IPS-18a (cell line): ENCODE results near the gene MYOT.
"Not testable (repeated sequence)": the region's sequence is repeated elsewhere in the genome, so short reads cannot be mapped to it uniquely, and the experiment has no call there.

Experiments used
- H3K27ac ChIP-seq: one replicate; pipeline ENCODE4 v1.5.1; 2013; ENCODE audit warnings: low read length
- H3K27me3 ChIP-seq: one replicate; pipeline ENCODE4 v1.6.1; 2013; ENCODE audit warnings: mild to moderate bottlenecking, low read length; ENCODE audit not compliant: control insufficient read depth, insufficient read depth
- H3K36me3 ChIP-seq: one replicate; pipeline ENCODE4 v1.6.1; 2013; ENCODE audit warnings: low read depth, low read length; ENCODE audit not compliant: control insufficient read depth
- H3K4me1 ChIP-seq: one replicate; pipeline ENCODE4 v1.6.1; 2013; ENCODE audit warnings: low read depth, low read length; ENCODE audit not compliant: control insufficient read depth
- H3K4me3 ChIP-seq: one replicate; pipeline ENCODE4 v1.5.1; 2013; ENCODE audit warnings: low read length
- H3K9ac ChIP-seq: one replicate; pipeline ENCODE4 v1.6.1; 2013; ENCODE audit warnings: mild to moderate bottlenecking, low read length, moderate library complexity
- H3K9me3 ChIP-seq: one replicate; pipeline ENCODE4 v1.6.1; 2013; ENCODE audit warnings: low read depth, low read length; ENCODE audit not compliant: control insufficient read depth

MYOT gene

GRCh38 chr5:137856916-137857862 lies 10.5 kb upstream of the MYOT start:
- Histone ChIP-seq H3K27ac (no peak overlapping the region), H3K27me3 (no peaks in the 10 kb centered on the region), H3K9me3 (no peaks in the 10 kb centered on the region), H3K4me1 (no peaks in the 10 kb centered on the region), H3K36me3 (no peaks in the 10 kb centered on the region), H3K4me3 (no peak overlapping the region), H3K9ac (no peak overlapping the region)

GRCh38 chr5:137858223-137858916 lies 9.3 kb upstream of the MYOT start:
- no peaks in the 10 kb centered on the region for H3K36me3 ChIP-seq
- H3K27me3 ChIP-seq, result no peaks in the 10 kb centered on the region
- H3K27ac ChIP-seq, result no peak overlapping the region
- no peaks in the 10 kb centered on the region for H3K9me3 ChIP-seq
- no peak overlapping the region for H3K4me3 ChIP-seq
- no peak overlapping the region for H3K9ac ChIP-seq
- no peaks in the 10 kb centered on the region for H3K4me1 ChIP-seq

- Histone ChIP-seq H3K9ac (no peak overlapping the region), H3K36me3 (no peaks in the 10 kb centered on the region), H3K27ac (no peak overlapping the region), H3K4me3 (no peak overlapping the region), H3K9me3 (no peaks in the 10 kb centered on the region), H3K4me1 (no peaks in the 10 kb centered on the region), H3K27me3 (no peaks in the 10 kb centered on the region)
Observed at GRCh38 chr5:137858954-137859353, 8.7 kb upstream of the MYOT start.

GRCh38 chr5:137862251-137862650 lies 5.4 kb upstream of the MYOT start:
- Histone ChIP-seq H3K36me3 (no peaks in the 10 kb centered on the region), H3K27ac (no peak overlapping the region), H3K9ac (no peak overlapping the region), H3K4me3 (no peak overlapping the region), H3K27me3 (no peaks in the 10 kb centered on the region), H3K4me1 (no peaks in the 10 kb centered on the region), H3K9me3 (no peaks in the 10 kb centered on the region)

- H3K9ac ChIP-seq, H3K27ac ChIP-seq, H3K36me3 ChIP-seq, H3K4me3 ChIP-seq, H3K27me3 ChIP-seq, H3K9me3 ChIP-seq, H3K4me1 ChIP-seq: not testable (repeated sequence)
Observed at GRCh38 chr5:137863653-137864052, 4.0 kb upstream of the MYOT start.

- H3K27me3 ChIP-seq, result no peaks in the 10 kb centered on the region
- no peaks in the 10 kb centered on the region for H3K9me3 ChIP-seq
- no peak overlapping the region for H3K27ac ChIP-seq
- H3K4me1 ChIP-seq, result no peaks in the 10 kb centered on the region
- H3K4me3 ChIP-seq, result no peak overlapping the region
- no peaks in the 10 kb centered on the region for H3K36me3 ChIP-seq
- H3K9ac ChIP-seq, result no peak overlapping the region
Observed at GRCh38 chr5:137866541-137867388, 895 bp upstream of the MYOT start.

GRCh38 chr5:137870647-137871339 lies 3.1 kb downstream of the MYOT start:
- H3K27me3 ChIP-seq, result no peaks in the 10 kb centered on the region
- H3K4me1 ChIP-seq, result no peaks in the 10 kb centered on the region
- H3K9ac ChIP-seq, result no peak overlapping the region
- H3K27ac ChIP-seq, result no peak overlapping the region
- no peaks in the 10 kb centered on the region for H3K36me3 ChIP-seq
- no peak overlapping the region for H3K4me3 ChIP-seq
- H3K9me3 ChIP-seq, result no peaks in the 10 kb centered on the region

GRCh38 chr5:137871571-137871970 lies 3.9 kb downstream of the MYOT start:
- Histone ChIP-seq H3K9ac (no peak overlapping the region), H3K4me3 (no peak overlapping the region), H3K27me3 (no peaks in the 10 kb centered on the region), H3K9me3 (no peaks in the 10 kb centered on the region), H3K27ac (no peak overlapping the region), H3K36me3 (no peaks in the 10 kb centered on the region), H3K4me1 (no peaks in the 10 kb centered on the region)

- Histone ChIP-seq H3K4me3 (no peak overlapping the region), H3K4me1 (no peaks in the 10 kb centered on the region), H3K9ac (no peak overlapping the region), H3K27ac (no peak overlapping the region), H3K27me3 (no peaks in the 10 kb centered on the region), H3K9me3 (no peaks in the 10 kb centered on the region), H3K36me3 (no peaks in the 10 kb centered on the region)
Observed at GRCh38 chr5:137872466-137872865, 4.8 kb downstream of the MYOT start.

GRCh38 chr5:137876101-137876500 lies 8.4 kb downstream of the MYOT start:
- Histone ChIP-seq H3K9me3 (no peaks in the 10 kb centered on the region), H3K4me3 (no peak overlapping the region), H3K27ac (no peak overlapping the region), H3K27me3 (no peaks in the 10 kb centered on the region), H3K36me3 (no peaks in the 10 kb centered on the region), H3K9ac (no peak overlapping the region), H3K4me1 (no peaks in the 10 kb centered on the region)

- H3K27ac ChIP-seq, result no peak overlapping the region
- no peak overlapping the region for H3K4me3 ChIP-seq
- H3K27me3 ChIP-seq, result no peaks in the 10 kb centered on the region
- H3K9me3 ChIP-seq, result no peaks in the 10 kb centered on the region
- H3K9ac ChIP-seq, result no peak overlapping the region
- H3K4me1 ChIP-seq, result no peaks in the 10 kb centered on the region
- H3K36me3 ChIP-seq, result no peaks in the 10 kb centered on the region
Observed at GRCh38 chr5:137880313-137880712, 12.7 kb downstream of the MYOT start.
